Kidney (tissue), 14 donors: ENCODE results near the gene MYO19. TPM values are rescaled to one million over a fixed set of nuclear protein-coding genes. Genes with fewer than 3 reads are reported as not detected.

Experiments used
- DNase-seq, 5 donors: peaks; one replicate each; pipeline ENCODE4 v3.0.0-alpha.2; 2013 to 2020
- FAIRE-seq: peaks from 2 replicates; lab custom pipeline; 2012; peaks lifted over from hg19 to GRCh38; lab: Jason Lieb, UNC
- H3K27ac ChIP-seq, 2 donors: one replicate each; pipeline ENCODE4 v1.7.0; 2013; ENCODE audit warnings: low read depth in 2 of 2, low read length in 2 of 2, inconsistent platforms in 1 of 2
- H3K27me3 ChIP-seq: one replicate; pipeline ENCODE4 v1.7.1; 2013; ENCODE audit warnings: low read length, inconsistent platforms; ENCODE audit not compliant: control insufficient read depth, insufficient read depth
- H3K36me3 ChIP-seq, 3 donors: one replicate each; pipeline versions ENCODE4 v1.7.0 to v1.7.1; 2013; ENCODE audit warnings: low read length in 3 of 3, control low read depth in 1 of 3, inconsistent platforms in 1 of 3; ENCODE audit not compliant: insufficient read depth in 3 of 3, control insufficient read depth in 2 of 3
- H3K4me1 ChIP-seq, 3 donors: one replicate each; pipeline versions ENCODE4 v1.7.0 to v1.7.1; 2013; ENCODE audit warnings: low read length in 3 of 3, inconsistent platforms in 1 of 3, low read depth in 1 of 3; ENCODE audit not compliant: control insufficient read depth in 2 of 3, insufficient read depth in 2 of 3
- H3K4me3 ChIP-seq, 3 donors: one replicate each; pipeline versions ENCODE4 v1.7.0 to v1.8.1; 2013; ENCODE audit warnings: low read length in 3 of 3, control low read depth in 1 of 3, inconsistent platforms in 1 of 3
- H3K9ac ChIP-seq, 3 donors: one replicate each; pipeline versions ENCODE4 v1.7.0 to v1.7.1; 2013; ENCODE audit warnings: low read length in 3 of 3, control low read depth in 1 of 3, inconsistent platforms in 1 of 3
- H3K9me3 ChIP-seq, 3 donors: one replicate each; pipeline versions ENCODE4 v1.7.0 to v1.7.1; 2013; ENCODE audit warnings: low read length in 3 of 3, control low read depth in 1 of 3, inconsistent platforms in 1 of 3; ENCODE audit not compliant: control insufficient read depth in 2 of 3, insufficient read depth in 1 of 3
- CTCF ChIP-seq: IDR thresholded peaks from 3 replicates; pipeline ENCODE4 v1.5.1; 2012; ENCODE audit warnings: mild to moderate bottlenecking, moderate library complexity, borderline replicate concordance; ENCODE audit not compliant: insufficient read depth; ENCODE audit errors: extremely low read depth
- intact Hi-C: fragments of 100-400 bp; cut with DNase I; formaldehyde crosslinking; loops from one replicate; pipeline ENCODE4 v1.11.1; 2022
- polyA plus RNA-seq: library from polyadenylated mRNA; stranded (reverse); fragments of 350-450 nt; fragmentation: Illumina TruSeq; extraction: RNeasy Lipid Tissue Mini Kit (QIAGEN cat#74804); gene quantifications from one replicate; pipeline ENCODE4 v1.2.3, GENCODE V29; 2014; ENCODE audit warnings: low read depth, low replicate concordance; ENCODE audit not compliant: insufficient read depth
- total RNA-seq: library from RNA; stranded (reverse); fragmentation: NEBNext Ultra II Directional; extraction: Animal tissue kit (Norgen Biotek cat#: 25700); gene quantifications from one replicate; pipeline ENCODE4 v1.2.1, GENCODE V29; 2021
- donor health status: control.
- donor health status: control.
- donor health status: control.
- donor health status: control.
- donor health status: control.
- donor health status: DM: yes; HTN: yes; CAD: no.
- donor health status: Normal renal cell carcinoma (clear cell type).

MYO19 gene
- total and polyA plus RNA-seq, 2 donors from 2014 or later, result 28.9 to 74.7 TPM

GRCh38 chr17:36463916-36464764 is 70.5 kb downstream of the MYO19 start:
- no peak overlapping the region for H3K9ac ChIP-seq
- no peak for TF ChIP-seq CTCF
- no peak for FAIRE-seq
- no peak overlapping the region for H3K27ac ChIP-seq
- H3K4me1 ChIP-seq, result no peaks in the 10 kb centered on the region
- no peak overlapping the region for H3K4me3 ChIP-seq
- no peaks in the 10 kb centered on the region for H3K9me3 ChIP-seq
- H3K27me3 ChIP-seq, result no peaks in the 10 kb centered on the region
- H3K36me3 ChIP-seq, result no peaks in the 10 kb centered on the region
- intact Hi-C loops, result no loop called here
- peak; percentile 88 to 95 (median 90) for DNase-seq

GRCh38 chr17:36461330-36462110 is 73.1 kb downstream of the MYO19 start:
- Histone ChIP-seq H3K36me3 (no peaks in the 10 kb centered on the region), H3K4me3 (no peak overlapping the region), H3K4me1 (no peaks in the 10 kb centered on the region), H3K9me3 (no peaks in the 10 kb centered on the region), H3K27ac (no peak overlapping the region), H3K9ac (no peak overlapping the region), H3K27me3 (no peaks in the 10 kb centered on the region)
- DNase-seq, result peak in 1 of 5 donors; percentile 48
- intact Hi-C loops, result no loop called here
- TF ChIP-seq CTCF, result no peak
- no peak for FAIRE-seq

- H3K27ac ChIP-seq, result no peak overlapping the region
- H3K36me3 ChIP-seq, result no peaks in the 10 kb centered on the region
- DNase-seq, result no peak
- FAIRE-seq, result no peak
- TF ChIP-seq CTCF, result no peak
- H3K27me3 ChIP-seq, result no peaks in the 10 kb centered on the region
- H3K4me1 ChIP-seq, result no peaks in the 10 kb centered on the region
- intact Hi-C loops, result no loop called here
- no peaks in the 10 kb centered on the region for H3K9me3 ChIP-seq
- no peak overlapping the region for H3K9ac ChIP-seq
- H3K4me3 ChIP-seq, result no peak overlapping the region
Measured at GRCh38 chr17:36460265-36460937, 74.3 kb downstream of the MYO19 start.
